NOMO-1 treated with dmso at 0.1 percent for 144 hours (cell line): Measurements from ENCODE around the gene PROK2.

ENCODE experiments used
- DNase-seq: peaks from one replicate; lab custom pipeline; 2025; ENCODE audit not compliant: unreplicated experiment; lab: John Stamatoyannopoulos, UW

The PROK2 gene

DNA sequence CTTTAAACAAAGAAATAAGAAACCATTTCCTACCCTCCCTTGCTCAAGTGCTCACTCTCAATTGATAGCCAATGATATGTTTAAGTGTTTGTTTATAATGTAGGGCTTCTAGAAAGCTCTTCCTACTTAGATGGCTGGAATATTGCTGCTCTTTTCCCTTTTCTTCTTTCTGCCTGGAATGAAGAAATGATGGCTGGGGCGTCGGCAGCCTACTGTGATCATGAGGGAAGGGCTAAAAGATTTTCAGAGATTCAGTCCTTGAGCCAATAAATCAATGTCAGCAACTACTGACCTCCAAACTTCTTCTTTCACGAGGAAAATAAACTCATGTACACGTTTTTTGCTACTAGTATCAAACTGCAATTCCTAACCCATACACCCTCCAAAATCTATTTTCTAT, 33.3 kb downstream of the PROK2 start:
- no peak for DNase-seq

GRCh38 chr3:71744738-71745137, 40.2 kb downstream of the PROK2 start:
- no peak for DNase-seq

DNA sequence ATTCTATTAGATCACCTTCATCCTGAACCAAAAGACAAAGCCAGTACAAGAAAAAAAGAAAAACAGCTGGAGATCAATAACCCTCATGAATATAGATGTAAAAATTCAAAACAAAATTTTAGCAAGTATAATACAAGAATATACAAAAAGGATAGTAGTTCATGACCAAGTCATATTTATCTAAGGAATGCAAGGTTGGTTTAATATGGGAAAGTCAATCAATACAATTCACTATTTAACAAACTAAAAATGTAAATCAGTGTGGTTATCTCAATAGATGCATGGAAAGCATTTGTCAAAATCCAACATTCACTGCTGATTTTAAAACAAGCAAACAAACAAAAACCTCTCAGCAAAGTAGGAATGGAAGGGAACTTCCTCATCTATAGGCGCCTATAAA, 42.3 kb downstream of the PROK2 start:
- no peak for DNase-seq

- no peak for DNase-seq
Observed at GRCh38 chr3:71734881-71735280, 50.1 kb downstream of the PROK2 start.

DNA sequence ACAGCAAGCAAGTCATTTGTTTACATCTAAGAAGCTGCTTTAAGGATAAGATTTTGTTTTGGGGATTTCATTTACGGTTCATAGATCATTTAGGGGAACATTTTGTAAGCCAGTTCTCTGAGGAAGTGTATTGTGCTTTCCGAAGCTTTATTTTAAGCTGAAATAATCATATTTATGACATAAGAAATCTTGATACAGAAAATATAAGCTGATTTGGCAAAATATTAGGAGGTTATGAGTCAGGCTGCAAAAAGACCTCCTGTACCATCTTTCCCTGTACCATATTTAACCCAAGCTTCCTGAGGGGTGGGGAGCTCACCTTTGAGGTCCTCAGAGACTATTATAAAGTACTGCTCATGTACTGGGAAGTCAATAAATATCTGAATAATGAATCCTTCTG, 51.6 kb downstream of the PROK2 start:
- no peak for DNase-seq

- no peak for DNase-seq
Observed at GRCh38 chr3:71732637-71733036, 52.3 kb downstream of the PROK2 start.

DNA sequence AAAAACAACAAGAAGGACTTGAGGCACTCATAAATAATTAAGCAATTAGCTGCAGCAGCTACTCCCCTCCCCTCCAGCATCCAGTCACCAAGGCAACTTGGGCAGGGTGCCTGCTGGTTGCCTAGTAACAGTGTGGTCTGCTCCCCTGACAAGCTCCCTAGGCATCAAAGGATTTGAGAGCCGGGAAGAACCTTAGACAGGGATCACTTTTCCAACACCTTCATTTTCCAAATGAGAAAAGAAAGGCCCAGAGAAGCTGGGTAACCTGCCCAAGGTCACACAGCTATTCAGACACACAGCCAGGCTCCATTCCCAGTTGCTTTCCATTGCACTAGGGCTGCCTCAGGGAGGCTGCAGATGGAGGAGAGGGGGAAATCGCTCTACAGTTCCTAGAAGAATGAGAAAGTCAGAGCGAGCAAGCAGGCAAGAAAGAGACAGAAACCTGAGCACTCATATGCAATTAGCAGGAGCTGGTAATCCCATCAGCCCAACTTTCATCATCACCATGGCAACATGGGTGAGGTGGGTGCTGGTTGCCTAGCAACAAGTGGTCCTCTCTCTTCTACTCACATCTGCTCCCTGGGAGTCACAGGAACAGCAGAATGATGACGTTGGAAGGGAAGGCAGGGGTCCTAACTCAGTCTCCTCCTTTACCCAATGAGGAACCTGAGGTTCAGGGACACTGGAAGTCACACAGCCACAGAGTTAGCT, 56.2 kb downstream of the PROK2 start:
- no peak for DNase-seq

- DNase-seq: no peak
Observed at GRCh38 chr3:71726146-71726545, 58.8 kb downstream of the PROK2 start.

DNA sequence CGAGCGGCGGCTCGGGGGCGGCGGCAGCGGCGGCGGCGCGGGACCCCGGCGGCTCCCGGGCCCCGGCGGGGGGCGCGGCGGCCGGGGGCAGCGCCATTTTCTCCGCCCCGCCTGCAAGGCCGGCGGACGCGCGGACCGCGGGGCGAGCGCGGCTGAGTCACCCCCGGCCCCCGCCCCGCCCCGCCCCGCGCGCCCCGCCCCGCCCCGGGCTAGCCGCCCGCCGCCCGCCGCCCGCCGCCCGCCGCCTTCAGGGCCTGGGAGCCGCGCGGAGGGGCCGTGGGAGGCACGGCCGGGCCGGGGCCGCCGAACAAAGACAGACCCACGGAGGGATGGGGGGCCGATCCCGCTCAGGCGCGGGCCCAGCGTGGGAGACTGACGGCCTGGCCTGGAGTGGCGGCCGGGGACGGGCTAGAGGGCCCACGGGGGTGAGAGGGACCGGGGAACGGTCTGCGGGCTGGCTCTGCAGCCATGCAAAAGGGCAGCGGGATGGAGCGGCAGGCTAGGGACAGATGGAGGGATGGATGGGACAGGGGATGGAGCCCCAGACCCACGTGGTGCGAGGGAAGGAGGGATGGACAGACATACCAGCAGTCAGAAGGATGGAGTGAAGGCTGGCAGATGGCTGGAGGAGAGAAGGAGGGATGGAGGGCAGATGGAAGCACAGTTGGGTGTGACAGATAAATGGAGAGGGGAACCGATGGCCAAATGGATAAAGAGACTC, 59.5 kb downstream of the PROK2 start, which contains the start of gene EIF4E3:
EIF4E3 (minus strand) TSS at position 132 of the 721 bp plus-strand sequence; CDS start at position 97, 35 bp downstream.
- no peak for DNase-seq

GRCh38 chr3:71724584-71725270, 60.2 kb downstream of the PROK2 start:
- no peak for DNase-seq

- no peak for DNase-seq
Observed at GRCh38 chr3:71724171-71724453, 60.8 kb downstream of the PROK2 start.

DNA sequence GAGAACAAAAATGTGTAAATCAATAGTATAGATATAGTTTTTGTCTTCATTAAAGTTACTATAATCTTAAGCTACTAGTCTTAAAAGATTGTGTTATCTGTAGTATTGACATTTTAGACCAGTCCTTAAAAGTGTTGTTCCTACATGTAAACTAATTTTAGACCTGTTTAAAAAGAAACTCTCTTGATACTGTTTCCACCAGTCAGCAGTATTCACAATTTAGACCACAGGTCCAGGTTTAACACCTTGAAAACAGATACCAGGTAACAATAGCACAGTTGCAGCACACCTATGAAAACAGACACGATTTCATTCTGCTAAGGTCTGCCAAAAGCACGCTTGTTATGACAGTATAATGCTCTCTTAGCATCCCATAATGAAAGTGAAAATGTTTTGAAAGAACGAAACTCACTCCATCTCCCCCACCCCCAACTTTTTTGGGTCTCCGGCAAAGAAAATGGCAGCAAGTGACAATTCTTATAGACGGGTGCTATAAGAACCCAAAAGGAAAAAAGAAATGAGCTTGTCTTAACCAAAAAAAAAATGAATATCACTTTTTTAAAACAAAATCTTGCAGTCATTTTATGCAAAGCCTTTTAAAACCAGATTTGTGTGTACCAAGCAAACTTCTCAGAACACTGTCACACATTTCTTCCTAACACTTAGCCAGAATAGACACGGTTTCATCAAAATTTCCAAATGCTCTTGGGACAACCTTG, 61.3 kb downstream of the PROK2 start:
- no peak for DNase-seq

- DNase-seq: no peak
Observed at GRCh38 chr3:71722693-71723092, 62.3 kb downstream of the PROK2 start.
